Globus pallidus (tissue), 1 donor: ENCODE measurements around the gene SORCS2.

Experiments used
- DNase-seq: peaks from one replicate; pipeline ENCODE4 v3.0.0-alpha.2; 2015; ENCODE audit warnings: low spot score

The SORCS2 gene

DNA sequence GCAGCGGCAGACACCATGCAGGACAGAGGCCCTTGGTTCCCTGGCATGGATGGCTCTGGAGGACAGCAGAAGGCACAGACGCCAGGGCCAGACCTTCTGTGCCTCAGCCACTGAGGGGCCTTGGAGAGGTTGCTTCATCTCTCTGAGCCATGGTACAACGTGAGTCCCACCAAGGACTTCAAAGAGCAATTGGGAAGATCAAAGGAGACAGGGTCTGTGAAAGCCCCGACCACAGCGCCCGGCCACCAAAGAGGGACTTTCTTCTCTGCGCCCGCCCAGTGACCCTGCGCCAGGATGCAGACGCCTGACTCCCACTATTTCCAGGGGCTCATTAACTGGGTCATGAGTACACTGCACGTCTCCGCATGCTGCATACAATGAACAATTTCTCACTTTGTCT, 573.3 kb downstream of the SORCS2 start:
- DNase-seq = no peak

DNA sequence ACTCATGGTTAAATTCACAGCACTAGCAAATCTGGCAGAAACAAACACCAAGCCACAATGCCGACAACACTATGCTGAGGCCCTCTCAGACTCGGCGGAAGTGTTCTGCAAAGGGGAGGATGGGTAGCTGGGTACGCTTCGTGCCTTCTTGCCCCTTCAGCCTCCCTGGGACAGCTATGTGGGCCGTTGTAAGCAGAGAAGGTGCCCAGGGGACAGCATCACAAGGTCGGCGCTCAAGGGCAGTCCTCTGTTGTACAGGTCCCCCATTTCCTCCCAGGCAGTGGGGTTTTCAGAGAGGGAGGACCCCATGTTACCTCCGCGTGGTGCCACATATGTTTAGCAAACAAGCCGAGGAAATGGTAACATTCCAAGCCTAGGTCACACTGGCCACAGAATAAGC, 573.7 kb downstream of the SORCS2 start:
- no peak for DNase-seq

DNA sequence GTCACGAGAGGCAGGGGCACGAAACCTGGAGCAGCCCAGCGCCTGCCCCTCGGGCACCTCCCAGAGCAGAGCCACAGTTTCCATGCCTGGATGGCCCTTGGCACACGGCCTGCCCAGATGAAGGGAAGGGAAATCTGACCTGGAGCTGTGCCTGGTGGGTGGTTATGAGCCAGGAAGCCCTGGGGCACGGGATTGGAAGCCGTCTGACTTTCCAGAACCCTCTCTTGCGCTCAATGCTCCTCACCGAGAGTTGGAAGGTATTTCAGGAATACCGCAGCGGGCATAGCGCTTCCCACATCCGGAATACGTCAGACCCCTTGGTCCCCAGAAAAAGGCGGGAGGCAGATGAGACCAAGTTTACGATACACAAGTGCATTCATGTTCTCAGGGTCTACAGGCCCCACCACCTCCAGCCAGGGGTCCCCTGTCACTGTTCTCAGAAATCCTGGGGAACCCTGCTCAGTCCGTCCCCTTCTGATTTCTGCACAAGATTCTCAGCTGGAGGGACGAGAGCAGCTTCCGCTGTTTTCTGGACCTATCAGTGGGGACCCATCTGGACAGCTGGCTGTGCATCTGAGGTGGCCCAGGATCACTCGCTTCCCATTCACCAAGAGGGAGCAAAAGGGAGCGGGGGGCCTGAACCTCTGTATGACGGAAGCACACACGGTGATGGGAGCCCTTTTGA, 574.5 kb downstream of the SORCS2 start:
- DNase-seq = no peak

DNA sequence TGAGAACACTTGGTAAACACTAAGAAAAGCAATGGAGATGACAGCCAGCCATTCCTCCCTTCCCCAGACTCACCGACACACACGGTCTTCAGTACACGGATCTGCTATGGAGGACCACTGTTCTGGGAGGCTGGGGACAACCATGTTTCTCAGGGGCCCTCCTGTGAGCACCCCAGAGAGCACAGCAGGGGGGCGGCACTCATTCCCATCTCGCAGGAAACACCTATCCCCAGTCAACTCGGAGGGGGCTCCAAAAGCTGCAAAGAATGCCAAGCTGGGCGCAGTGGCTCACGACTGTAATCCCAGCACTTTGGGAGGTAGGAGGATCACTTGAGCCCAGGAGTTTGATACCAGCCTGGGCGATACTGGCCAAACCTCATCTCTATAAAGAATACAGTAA, 575.2 kb downstream of the SORCS2 start:
- no peak for DNase-seq

DNA sequence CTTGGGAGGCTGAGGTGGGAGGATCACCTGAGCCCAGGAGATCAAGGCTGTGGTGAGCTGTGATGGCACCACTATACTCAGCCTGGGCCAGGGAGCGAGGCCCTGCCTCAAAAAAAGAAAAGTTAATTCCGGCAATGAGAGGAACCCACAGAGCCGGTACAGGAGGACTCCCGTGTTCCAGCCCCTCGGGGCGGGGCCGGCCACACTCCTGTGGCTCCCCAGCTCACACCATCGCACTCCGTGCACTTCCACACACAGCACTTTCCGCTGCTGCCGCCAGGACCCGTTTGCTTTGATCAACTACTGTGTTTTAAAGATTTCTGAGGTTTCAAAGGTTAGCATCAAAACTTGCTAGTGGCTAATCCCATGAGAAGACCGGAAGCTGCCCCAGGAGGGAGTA, 575.6 kb downstream of the SORCS2 start:
- no peak for DNase-seq

DNA sequence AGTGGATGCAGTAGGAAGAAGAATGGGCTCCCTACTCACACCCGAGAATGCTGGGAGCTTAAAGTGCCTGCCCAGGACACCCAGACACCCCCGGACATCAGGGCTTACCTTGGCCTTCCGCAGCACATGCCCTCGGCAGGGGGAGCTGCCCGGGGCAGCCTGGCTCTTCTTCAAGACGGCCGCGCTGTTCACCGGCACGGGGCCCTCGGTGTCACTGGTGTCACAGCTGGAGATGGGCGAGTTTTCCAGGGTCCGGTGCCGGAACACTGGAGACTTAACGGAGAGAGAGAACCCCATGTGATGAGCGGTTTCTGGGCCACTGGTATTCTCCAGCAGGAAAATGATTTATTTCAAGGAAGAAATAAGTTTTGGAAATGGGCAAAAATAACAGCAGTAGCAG, 576.4 kb downstream of the SORCS2 start:
- DNase-seq = no peak

DNA sequence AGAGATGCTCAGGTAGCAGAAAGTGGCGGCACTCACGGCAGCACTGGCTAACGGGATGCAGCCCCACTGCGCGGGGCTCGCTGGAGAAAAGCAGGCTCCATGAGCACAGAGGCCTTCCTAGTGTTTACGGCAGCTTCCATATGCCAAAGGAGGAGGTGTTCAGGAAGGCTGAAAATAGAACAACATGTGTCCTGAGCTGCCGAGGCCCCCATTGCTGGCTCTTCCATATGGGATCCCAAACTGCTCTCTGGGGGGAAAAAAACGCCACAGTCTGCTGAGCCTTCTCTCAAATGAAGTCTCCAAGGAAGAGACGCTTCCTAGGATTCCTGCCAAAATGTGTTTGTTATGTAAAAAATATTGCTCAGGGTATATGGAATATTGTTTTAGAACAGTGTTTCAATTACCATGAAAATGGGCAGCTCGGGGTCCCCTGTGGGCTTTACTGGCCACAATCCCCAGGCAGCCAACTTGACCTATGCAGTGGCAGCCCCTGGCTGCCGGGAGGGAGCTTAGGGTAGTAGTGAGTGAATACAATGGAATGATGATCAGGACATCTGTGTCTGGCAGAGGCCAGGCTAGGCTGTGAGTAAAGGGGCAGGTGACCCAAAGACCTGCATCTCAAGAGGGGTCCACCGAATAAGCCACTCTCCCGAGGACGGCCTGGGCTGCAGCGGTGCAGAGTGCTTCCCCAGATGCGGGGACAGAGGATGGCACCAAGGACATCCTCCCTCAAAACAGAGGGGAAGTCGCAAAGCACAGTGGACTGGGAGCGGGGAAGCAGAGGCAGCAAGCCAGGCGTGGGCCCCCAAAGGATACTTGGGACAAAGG, 577.3 kb downstream of the SORCS2 start:
- no peak for DNase-seq

DNA sequence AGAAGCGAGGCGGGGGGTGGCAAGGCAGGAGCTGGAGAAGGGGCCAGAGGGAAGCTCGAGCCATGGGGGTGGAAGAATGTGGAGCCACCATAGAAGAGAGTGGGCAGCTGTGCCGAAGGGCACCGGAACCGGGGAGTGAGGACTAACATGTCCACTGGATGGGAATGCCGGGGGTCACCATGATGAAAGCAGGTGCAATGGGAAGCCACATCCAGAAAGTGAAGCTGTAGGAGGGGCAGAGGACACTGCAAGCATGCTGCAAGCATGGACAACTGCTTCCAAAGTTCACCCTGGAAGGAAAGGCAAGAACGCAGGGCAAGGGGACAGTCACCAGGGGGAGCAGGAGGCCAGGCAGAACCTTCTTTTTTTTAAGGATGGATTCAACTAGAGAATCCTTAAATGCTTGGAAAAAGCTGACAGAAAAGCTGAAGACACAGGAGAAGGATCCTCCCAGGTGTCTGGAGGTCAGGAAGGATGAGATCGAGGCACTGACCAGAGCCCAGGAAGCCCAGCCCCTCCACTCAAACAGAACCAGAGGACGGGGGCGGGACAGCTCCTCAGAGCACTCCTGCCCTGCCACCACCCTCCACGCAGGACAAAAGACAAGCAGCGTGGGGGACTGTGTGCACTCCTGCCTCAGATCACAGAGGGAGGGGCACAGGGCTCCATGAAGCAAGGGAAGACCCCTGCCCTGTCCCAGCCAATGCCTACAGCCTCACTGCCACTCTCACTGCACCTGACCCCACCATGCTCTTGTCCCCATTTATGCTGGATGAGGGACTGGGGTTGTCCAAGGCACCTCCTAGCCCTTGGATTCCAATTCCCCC, 578.1 kb downstream of the SORCS2 start:
- no peak for DNase-seq

DNA sequence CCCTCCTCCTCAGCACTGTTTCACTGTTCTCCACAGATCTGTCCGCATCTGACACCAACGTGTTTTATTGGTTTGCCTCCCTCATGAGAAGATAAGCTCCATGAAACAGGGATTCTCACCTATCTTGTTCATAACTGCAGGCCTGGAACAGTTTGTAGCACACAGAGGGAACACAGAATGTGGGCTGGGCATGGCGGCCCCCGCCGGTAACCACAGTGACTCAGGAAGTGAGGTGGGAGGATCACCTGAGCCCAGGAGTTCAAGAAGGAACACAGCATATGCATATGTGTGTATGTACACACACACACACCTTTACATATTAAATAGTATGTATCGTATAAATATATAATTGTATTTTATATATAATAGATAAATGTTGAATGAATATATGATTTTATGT, 578.7 kb downstream of the SORCS2 start:
- DNase-seq = no peak

DNA sequence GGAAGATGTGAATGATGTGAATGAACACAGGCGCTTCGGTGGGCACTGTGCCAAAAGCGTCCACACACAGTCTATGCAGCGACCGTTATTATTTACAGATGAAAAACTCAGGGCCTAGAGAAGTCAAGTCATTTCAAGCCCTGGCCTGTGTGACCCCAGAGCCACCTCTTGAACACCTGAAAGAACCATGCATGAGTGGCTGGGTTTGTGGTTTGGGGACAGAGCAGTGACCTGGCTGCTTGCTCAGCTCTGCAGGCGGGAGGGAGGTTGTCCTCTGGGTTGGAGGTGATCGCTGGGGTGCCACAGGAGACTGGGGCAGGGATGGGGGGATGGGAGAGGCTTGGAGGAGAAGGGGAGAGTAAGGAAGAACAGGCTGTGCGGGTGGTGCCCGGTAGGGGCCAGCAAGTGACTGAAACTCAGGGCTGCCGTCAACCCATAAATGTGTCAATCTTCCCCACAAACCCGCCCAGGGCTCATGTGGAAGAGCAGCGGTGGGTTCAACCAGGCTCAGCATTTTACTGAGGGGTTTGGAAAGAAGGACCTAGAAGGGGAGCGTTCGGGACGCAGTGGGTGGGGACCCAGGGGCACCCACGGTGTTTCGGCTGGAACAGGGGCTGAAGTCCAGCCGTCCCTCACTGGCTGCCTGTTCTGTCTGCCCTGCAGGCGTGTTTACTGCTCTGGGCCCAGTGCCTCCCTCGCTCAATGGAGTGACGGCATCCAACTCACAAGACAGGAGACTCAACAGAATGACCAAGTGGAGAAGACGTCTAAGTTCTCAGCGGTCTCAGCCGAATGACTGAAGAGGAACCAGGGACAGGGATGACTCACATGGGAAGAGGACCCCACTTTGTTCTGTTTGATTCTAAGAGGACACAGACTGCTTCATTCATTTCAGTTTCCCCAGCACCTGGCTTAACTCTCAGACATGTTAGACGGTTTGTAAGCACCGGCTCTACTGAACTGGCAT, 579.5 kb downstream of the SORCS2 start:
- no peak for DNase-seq

DNA sequence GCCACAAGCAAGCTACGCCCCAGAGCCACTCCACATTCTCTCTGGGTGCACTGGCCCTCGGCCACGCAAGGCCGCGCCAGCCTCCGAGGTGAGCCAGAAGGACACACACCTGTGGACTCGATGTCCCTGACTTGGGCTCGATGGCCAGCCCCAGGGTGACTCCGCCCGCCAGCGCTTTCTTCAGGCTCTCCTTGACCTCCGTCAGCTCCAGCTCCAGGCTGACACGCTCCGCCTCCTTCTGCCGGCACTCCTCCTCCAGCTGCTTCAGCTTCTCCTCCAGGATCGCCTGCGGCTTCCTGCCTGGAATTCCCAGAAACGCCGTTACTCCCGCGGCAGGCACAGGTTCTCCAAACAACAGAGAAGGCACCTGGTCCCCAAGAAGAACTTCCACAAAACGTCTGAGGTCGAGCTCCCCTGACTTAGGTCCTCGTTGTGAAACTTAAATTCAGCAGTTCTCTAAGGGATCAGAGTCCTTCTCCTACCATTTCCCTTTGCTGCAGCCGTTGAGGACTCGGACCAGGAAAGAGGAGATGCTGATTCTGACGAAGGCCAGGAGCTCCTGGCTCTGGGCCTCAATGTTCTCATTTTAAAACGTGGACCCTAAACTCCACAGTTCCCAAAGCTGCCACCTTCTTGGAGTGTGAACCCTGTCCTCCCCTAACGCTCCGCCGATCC, 580.5 kb downstream of the SORCS2 start:
- no peak for DNase-seq

DNA sequence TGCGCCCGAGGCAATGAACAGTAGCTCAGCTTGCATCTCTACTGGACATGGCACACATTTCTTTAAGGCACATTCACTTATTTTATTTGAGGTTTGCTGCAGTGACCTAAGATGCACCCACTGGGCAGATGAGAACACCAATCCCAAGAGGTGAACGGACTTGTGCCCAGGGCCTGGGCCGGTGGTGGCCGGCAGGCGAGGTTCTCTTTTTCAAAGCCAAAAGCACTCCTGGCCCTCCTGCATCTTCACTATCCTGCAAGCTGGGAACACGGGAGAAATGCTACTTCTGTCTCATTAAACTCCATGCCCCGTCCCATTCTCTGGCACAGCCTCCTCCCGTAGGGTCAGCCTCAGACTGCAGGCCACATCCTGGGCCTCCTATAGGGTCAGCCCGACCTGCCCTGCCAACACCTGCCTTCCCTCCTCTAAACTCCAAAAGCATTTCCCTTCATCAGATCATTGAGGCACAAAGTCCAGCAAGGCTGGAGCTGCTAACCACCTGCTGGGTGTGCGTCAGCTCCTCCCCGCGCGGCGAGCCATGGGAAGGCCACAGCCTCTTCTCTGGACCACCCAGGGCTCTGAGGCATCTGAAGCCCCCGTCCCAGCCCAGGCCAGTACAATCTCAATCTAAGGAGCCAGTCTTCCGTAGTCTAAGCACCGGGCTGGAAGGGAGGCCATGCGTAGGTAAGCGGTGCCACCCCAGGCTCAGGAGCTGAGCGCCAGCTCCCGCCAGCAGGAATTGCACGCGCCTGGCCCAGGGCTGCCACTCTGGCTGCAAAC, 581.3 kb downstream of the SORCS2 start:
- DNase-seq = no peak

DNA sequence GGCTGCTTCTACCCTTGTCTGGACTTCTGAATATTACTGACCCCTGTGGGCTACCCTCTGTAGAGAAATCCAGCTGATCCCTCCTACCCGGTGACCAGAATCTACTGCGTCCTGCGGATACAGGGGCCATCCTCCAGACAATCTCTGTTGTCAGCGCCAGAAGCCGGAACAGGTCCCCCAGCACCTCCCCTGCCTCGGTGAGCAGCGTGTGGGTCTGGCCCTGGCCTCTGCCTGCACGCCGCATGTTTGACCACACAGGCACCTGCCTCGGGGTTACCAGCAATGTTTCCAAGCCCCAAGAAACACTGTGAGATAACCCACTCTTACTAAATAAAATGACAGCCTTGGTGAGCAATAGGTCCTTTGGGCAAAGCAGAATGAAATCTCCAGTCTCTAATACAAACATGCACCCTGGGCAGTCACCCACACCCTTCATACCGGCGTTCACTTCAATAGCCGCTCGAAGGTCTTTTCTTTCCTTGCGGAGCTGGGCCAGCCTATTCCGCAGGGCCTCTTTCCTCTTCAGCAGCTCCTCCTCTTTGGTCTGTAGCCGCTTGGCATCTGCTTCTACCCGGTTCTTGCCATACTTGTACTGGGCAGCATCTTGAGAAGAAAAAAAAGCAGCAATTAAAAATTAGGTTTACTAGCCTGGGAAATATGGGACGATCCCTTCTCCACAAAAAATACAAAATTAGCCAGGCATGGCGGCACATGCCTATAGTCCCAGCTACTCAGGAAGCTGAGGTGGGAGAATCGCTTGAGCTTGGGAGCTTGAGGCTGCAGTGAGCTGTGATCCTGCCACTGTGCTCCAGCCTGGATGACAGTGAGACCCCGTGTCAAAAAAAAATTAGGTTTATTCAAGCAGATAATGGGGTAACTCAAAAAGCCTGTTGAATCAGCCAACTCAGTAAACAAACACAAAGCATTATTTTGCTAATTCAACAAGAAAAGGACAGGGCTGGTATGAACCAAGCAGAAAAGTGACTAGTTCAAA, 582.3 kb downstream of the SORCS2 start:
- DNase-seq = no peak

DNA sequence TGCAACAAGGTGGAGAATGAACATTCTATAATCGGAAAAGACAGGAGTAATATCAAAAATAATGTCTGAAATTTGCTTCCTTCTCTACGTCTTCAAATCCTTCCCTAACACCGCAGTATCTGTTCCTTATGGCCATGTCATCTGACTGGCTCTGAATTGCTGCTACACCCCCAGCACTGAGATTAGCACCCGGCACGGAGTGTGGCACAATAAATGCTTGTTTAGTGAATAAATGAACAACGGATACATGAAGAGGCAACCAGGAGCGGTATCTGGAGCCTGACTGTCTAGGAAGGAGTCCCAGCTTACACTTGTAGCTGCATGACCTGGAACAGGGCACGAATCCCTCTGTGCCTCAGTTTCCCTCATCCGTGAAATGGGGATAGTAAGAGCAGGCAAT, 583.1 kb downstream of the SORCS2 start:
- no peak for DNase-seq

DNA sequence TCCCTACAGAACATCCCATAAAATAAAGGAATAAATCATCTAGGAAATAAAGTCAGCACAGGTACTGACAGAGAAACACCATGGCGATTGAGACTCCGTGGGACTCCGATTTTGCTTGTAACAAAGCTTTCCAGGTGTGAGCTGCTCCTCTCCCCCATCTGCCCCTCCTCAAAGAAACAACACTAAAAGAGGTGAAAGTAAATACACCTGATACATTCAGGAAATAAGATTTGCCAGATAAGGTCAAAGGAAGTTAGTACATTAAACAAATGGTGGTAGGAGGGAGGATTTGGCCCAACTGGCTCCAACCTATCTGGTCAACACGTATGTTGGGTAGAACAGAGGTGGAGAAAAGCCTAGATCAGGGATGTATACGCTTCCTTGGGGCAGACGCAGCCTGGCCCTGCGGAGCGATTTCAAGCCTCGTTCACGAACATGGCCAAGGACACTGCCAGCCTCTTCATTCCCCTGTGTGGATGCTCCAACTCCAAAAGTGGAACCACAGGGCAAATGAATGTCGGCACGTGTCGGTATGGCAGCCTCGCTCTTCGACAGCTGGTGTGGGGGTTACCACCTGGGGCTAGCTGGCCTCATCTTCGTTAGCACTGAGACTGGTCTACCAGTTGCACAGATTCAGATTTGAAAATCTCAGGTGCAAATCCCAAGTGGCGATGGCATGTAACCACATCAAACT, 584.8 kb downstream of the SORCS2 start:
- no peak for DNase-seq

DNA sequence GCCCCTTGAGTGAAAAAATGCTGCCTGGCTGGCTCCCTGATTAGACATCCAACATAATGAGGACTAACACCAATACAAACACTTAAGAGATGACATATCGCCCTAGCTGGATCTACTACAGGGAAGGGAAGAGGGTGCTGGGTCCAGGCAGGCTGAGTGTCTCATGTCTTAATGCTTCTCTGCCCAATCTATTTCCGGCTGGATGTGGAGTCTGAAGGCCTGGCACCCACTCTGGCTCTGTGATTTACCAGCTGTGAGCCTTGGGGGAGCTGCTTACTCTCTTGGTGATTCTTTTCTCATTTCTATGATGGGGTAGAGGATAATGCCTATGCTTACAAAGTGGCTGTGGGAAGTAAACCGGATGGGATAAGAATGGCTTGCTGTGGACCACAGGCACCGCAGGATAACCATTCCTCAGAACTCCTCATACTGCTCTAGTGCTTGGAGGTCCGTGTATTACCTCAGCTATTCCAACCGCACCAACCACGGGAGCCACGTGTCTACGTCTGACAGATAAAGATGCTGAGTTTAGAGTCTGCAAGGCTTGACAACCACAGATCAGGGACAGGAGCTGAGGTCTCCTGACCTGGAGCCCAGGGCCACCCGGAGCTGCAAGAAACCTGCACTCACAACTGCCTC, 585.7 kb downstream of the SORCS2 start:
- DNase-seq = no peak

DNA sequence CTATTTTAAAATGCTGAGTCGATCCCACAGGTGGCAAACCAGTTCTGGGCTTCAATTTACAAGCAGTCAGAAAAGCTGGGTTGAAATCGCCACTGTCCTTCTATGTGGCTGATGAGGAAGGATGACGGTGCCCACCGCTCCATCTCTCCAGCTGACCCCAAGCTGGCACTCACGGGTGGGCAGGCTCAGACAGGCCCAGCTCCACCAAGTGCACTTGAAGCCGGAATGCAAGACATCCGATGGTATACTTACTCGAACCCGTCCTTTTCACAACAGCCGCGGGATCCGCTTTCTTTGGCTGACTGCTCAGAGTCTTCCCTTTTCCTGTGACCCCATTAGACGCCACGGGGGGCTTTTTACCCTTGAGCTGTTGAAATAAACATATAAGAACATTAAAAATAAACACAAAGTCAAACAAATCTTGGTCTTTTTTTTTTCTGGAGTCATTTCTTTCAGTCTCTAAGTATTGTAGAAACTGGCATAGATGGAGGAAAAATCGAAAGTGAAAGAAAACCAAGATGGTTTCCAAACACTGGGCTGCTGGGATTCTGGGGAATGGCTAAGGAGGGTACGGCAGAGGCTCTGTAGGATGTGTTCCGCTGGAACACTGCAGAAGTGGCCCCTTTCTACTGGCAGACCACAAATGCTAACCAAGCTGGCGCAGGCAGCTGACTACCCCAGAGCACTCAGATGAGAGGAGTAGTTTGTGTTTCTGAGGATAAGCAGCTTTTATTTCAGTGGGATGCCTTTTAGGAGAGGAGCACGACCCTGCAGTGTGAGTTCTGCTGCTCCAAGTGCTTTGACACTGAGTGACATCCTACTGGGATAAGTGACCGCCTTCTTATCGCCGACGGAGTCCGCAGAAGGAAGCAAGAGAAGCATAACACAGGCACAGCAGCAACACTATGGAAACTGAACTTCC, 586.4 kb downstream of the SORCS2 start:
- DNase-seq = no peak
